Measurements from ENCODE around the gene RPS16. TPM values are rescaled to one million over a fixed set of nuclear protein-coding genes. Genes with fewer than 3 reads are reported as not detected.

Gene RPS16
- total and polyA plus RNA-seq, 7 experiments from 2014 or later = 2,281 to 4,335 (median 3,122) TPM

DNA sequence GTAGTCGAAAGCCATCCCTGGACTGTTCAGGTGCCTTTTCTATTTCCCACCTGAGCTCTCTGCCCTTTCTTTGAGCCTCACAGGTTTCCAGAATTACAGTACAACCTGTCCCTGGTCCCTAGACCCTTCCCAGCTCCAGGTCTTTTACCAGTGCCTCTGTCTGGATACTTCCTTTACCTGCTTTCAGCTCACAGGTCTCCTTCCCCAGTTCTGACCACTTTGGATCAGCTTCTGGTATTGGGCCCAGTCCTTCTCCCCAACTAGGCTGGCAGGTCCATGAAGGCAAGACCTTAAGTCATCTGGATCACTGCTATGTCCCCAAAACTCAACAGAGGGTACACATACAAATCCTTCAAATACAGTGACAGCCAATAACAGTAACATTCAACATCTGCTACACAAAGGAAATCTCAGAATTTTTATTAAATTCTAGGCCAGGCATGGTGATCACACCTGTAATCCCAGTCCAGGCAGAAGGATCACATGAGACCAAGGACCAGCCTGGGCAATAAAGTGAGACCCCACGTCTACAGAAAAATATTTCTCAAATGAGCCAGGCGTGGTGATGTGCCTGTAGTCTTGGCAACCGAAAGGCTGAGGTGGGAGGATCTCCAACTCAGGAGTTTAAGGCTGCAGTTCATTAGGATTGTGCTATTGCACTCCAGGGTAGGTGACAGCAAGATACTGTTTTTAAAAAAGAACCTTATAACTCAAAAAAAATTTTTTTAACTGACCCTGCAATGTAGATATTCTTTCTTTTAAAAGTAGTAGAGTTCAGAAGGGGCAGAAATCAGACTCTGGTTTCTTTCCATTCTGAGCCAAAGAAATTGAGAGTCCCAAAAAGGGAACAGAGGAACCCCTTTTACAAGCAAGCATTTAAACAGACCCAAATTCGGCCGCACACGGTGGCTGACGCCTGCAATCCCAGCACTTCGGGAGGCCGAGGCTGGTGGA, 1.3 kb downstream of the RPS16 start:
- H3K9me3 ChIP-seq (ENCODE audit: control insufficient read depth in 2 of 3, low read length in 3 of 3) = no peaks in the 10 kb centered on the region
- Mint-ChIP-seq H3K4me1 (peaks cover 20 to 52% (median 38%) of the 10 kb centered on the region in 7 donors), H3K4me3 (peak overlapping the region; percentile 92 to 100 (median 98)), H3K27ac (peak overlapping the region in 8 of 9 donors; percentile 70 to 100 (median 98)), H3K9me3 (peaks cover 0 to 11% (median 0%) of the 10 kb centered on the region in 11 donors), H3K27me3 (peaks cover 0 to 5% (median 0%) of the 10 kb centered on the region in 5 donors), H3K36me3 (peaks cover 5 to 30% (median 20%) of the 10 kb centered on the region in 5 donors)
- peak overlapping the region; percentile 98 for H3K4me3 ChIP-seq (ENCODE audit: low read length)
- no peak for ATAC-seq
- DNase-seq = no peak
- peaks cover 0 to 33% (median 11%) of the 10 kb centered on the region in 3 experiments for H3K36me3 ChIP-seq (ENCODE audit: control insufficient read depth in 2 of 3, insufficient read depth in 3 of 3, low read length in 3 of 3)
- ChIA-PET POLR2A (interaction anchor here (0.6 to 4.7 kb wide), 17 partner anchors 10 to 1665 kb away, joined by 3 to 115 read pairs (median 9); partner anchors contain the start of genes DYRK1B, MED29, PAF1 and PLEKHG2), CTCF (interaction anchor here (1.1 to 1.9 kb wide), 3 partner anchors 23 to 92 kb away, joined by 3 to 9 read pairs (median 6); partner anchors contain the start of genes PLEKHG2 and SAMD4B)
- peak overlapping the region; percentile 97 for H3K27ac ChIP-seq (ENCODE audit: low read depth, low read length)
- intact Hi-C loops (cut with micrococcal nuclease) = loop anchor here (5.0 to 10.0 kb wide), 2 partner anchors 408 to 1010 kb away; partner anchors contain the start of gene SERTAD3 (in 1 of the 2)
- no peaks in the 10 kb centered on the region for H3K27me3 ChIP-seq (ENCODE audit: control insufficient read depth in 2 of 2, insufficient read depth in 2 of 2, low read length in 2 of 2)
- peaks cover 27 to 32% of the 10 kb centered on the region in 2 donors for H3K4me1 ChIP-seq (ENCODE audit: control insufficient read depth in 2 of 2, insufficient read depth in 2 of 2, low read length in 2 of 2)

DNA sequence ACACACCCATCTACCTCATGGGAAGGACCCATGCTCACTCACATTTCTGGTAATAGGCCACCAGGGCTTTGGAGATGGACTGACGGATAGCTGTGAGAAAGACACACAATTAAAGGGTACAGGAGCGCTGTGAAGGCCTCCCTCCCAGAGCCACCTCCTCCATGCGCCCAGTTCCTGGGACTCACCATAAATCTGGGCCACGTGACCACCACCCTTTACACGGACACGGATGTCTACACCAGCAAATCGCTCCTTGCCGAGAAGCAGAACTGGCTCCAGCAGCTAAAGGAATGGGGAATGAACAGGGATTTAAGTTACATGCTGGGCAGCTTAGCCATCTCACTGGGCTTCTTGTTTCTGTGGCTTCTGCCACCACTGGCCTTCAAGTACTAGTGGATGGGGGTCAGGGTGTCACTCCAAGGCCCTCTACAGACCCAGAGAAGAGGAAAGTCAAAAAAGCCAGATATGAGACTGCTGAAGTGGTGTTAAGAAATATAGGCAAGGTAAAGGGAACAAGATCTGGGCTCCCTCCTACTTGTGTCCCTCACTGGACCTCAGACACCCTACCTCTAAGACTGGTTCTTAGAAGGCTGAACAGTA, 2.2 kb downstream of the RPS16 start:
- peaks cover 27 to 32% of the 10 kb centered on the region in 2 donors for H3K4me1 ChIP-seq (ENCODE audit: control insufficient read depth in 2 of 2, insufficient read depth in 2 of 2, low read length in 2 of 2)
- intact Hi-C loops (cut with micrococcal nuclease) = loop anchor here in 1 of 2 donors (10.0 kb wide), 1 partner anchor 1011 kb away; the partner anchor contains the start of gene SERTAD3
- POLR2A ChIA-PET = interaction anchor here (0.6 to 4.7 kb wide), 10 partner anchors 13 to 1794 kb away, joined by 3 to 115 read pairs (median 4); partner anchors contain the start of genes MED29, PAF1, SUPT5H and ZFP36
- no peak for DNase-seq
- H3K27me3 Mint-ChIP-seq = peaks cover 0 to 5% (median 0%) of the 10 kb centered on the region in 5 donors
- H3K4me3 ChIP-seq (ENCODE audit: low read length) = no peak overlapping the region
- CTCF ChIA-PET = interaction anchor here (1.8 kb wide), 1 partner anchor 21 kb away, joined by 7 read pairs; the partner anchor contains the start of gene PLEKHG2
- peaks cover 0 to 11% (median 0%) of the 10 kb centered on the region in 11 donors for H3K9me3 Mint-ChIP-seq
- H3K27ac ChIP-seq (ENCODE audit: low read depth, low read length) = peak overlapping the region; percentile 97
- ATAC-seq = no peak
- H3K4me3 Mint-ChIP-seq = peak overlapping the region; percentile 27 to 100 (median 96)
- H3K36me3 Mint-ChIP-seq = peaks cover 5 to 30% (median 20%) of the 10 kb centered on the region in 5 donors
- no peaks in the 10 kb centered on the region for H3K9me3 ChIP-seq (ENCODE audit: control insufficient read depth in 2 of 3, low read length in 3 of 3)
- peaks cover 20 to 52% (median 38%) of the 10 kb centered on the region in 7 donors for H3K4me1 Mint-ChIP-seq
- H3K27me3 ChIP-seq (ENCODE audit: control insufficient read depth in 2 of 2, insufficient read depth in 2 of 2, low read length in 2 of 2) = no peaks in the 10 kb centered on the region
- H3K36me3 ChIP-seq (ENCODE audit: control insufficient read depth in 2 of 3, insufficient read depth in 3 of 3, low read length in 3 of 3) = peaks cover 0 to 33% (median 11%) of the 10 kb centered on the region in 3 experiments
- peak overlapping the region in 7 of 9 donors; percentile 52 to 100 (median 97) for H3K27ac Mint-ChIP-seq

GRCh38 chr19:39432677-39433025, 3.1 kb downstream of the RPS16 start:
- Mint-ChIP-seq H3K4me1 (peaks cover 20 to 52% (median 38%) of the 10 kb centered on the region in 7 donors), H3K27ac (peak overlapping the region in 3 of 9 donors; percentile 12 to 77 (median 70)), H3K36me3 (peaks cover 5 to 30% (median 20%) of the 10 kb centered on the region in 5 donors), H3K9me3 (peaks cover 0 to 11% (median 0%) of the 10 kb centered on the region in 11 donors), H3K4me3 (peak overlapping the region in 6 of 10 donors; percentile 14 to 55 (median 24)), H3K27me3 (peaks cover 0 to 5% (median 0%) of the 10 kb centered on the region in 5 donors)
- Histone ChIP-seq H3K4me3 (ENCODE audit: low read length) (no peak overlapping the region), H3K4me1 (ENCODE audit: control insufficient read depth in 2 of 2, insufficient read depth in 2 of 2, low read length in 2 of 2) (peaks cover 27 to 32% of the 10 kb centered on the region in 2 donors), H3K36me3 (ENCODE audit: control insufficient read depth in 2 of 3, insufficient read depth in 3 of 3, low read length in 3 of 3) (peaks cover 0 to 33% (median 11%) of the 10 kb centered on the region in 3 experiments), H3K27me3 (ENCODE audit: control insufficient read depth in 2 of 2, insufficient read depth in 2 of 2, low read length in 2 of 2) (no peaks in the 10 kb centered on the region), H3K9me3 (ENCODE audit: control insufficient read depth in 2 of 3, low read length in 3 of 3) (no peaks in the 10 kb centered on the region), H3K27ac (ENCODE audit: low read depth, low read length) (no peak overlapping the region)
- intact Hi-C loops (cut with micrococcal nuclease) = loop anchor here in 1 of 2 donors (10.0 kb wide), 1 partner anchor 1012 kb away; the partner anchor contains the start of gene SERTAD3
- CTCF ChIA-PET = interaction anchor here (0.7 to 1.8 kb wide), 3 partner anchors 18 to 1886 kb away, joined by 4 to 7 read pairs (median 5); partner anchors contain the start of gene PLEKHG2
- DNase-seq = no peak
- POLR2A ChIA-PET = interaction anchor here (1.0 to 4.7 kb wide), 5 partner anchors 14 to 41 kb away, joined by 4 to 115 read pairs (median 6); partner anchors contain the start of genes MED29, PAF1 and SUPT5H
- ATAC-seq = no peak

GRCh38 chr19:39430675-39431593, 4.8 kb downstream of the RPS16 start:
- Mint-ChIP-seq H3K9me3 (peaks cover 0 to 8% (median 0%) of the 10 kb centered on the region in 11 donors), H3K36me3 (peaks cover 5 to 30% (median 20%) of the 10 kb centered on the region in 5 donors), H3K4me1 (peaks cover 12 to 40% (median 30%) of the 10 kb centered on the region in 7 donors), H3K27ac (peak overlapping the region in 1 of 9 donors; percentile 90), H3K27me3 (peaks cover 0 to 3% (median 0%) of the 10 kb centered on the region in 5 donors), H3K4me3 (peak overlapping the region in 1 of 10 donors; percentile 67)
- H3K4me3 ChIP-seq (ENCODE audit: low read length) = no peak overlapping the region
- no peak overlapping the region for H3K27ac ChIP-seq (ENCODE audit: low read depth, low read length)
- intact Hi-C loops (cut with micrococcal nuclease) = loop anchor here in 1 of 2 donors (1.0 to 10.0 kb wide), 2 partner anchors 19 to 1014 kb away; partner anchors contain the start of genes PLEKHG2 and SERTAD3
- peaks cover 0 to 36% (median 11%) of the 10 kb centered on the region in 3 experiments for H3K36me3 ChIP-seq (ENCODE audit: control insufficient read depth in 2 of 3, insufficient read depth in 3 of 3, low read length in 3 of 3)
- H3K4me1 ChIP-seq (ENCODE audit: control insufficient read depth in 2 of 2, insufficient read depth in 2 of 2, low read length in 2 of 2) = peaks cover 19 to 25% of the 10 kb centered on the region in 2 donors
- H3K9me3 ChIP-seq (ENCODE audit: control insufficient read depth in 2 of 3, low read length in 3 of 3) = no peaks in the 10 kb centered on the region
- peak; percentile 74 for ATAC-seq
- H3K27me3 ChIP-seq (ENCODE audit: control insufficient read depth in 2 of 2, insufficient read depth in 2 of 2, low read length in 2 of 2) = no peaks in the 10 kb centered on the region
- DNase-seq = peak in 1 of 9 donors; percentile 69
- POLR2A ChIA-PET = interaction anchor here (0.9 to 2.0 kb wide), 2 partner anchors 11 to 40 kb away, joined by 4 to 6 read pairs; partner anchors contain the start of genes MED29 and PAF1
- CTCF ChIA-PET = no interaction called here

DNA sequence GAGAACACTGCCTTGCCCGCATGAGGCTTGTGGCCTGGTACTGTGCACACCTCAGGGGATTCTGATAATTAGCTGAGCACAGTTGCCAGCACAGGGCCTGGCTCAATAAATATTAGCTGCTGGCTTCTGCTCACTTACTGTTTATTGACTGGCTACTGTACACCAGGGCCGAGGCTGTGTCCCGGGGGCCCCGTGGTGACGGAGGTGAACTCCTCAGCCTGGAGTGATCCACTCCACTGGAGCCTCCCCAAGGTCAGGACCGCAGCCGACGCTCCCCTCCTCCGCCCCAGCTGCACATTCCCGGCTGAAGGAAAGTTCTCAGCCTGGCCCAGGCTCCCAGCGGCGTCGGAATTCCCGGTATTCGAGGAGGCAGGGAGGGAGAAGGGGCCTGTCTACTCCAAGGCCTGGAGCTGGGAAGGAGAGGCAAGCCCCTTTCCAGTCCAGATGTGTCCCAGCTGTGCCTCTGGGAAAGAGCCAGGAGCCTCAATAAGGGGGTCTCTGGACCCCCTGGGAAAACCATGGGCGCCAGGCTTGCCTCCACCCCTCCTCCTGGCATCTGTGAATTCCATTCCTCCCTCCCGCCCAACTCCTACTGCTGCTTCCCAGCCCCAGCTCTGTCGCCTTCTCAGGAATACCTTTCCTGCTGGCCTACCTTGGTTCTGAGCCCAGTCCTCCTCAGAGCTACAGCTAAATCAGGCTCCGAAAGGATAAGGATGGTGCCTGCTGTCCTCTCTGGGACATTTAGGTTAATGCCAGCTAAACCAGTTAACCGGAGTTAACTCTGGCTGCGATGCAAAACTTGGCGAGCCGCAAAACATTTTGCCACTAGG, 7.3 kb downstream of the RPS16 start:
- Histone ChIP-seq H3K4me1 (ENCODE audit: control insufficient read depth in 2 of 2, insufficient read depth in 2 of 2, low read length in 2 of 2) (peaks cover 3 to 9% of the 10 kb centered on the region in 2 donors), H3K4me3 (ENCODE audit: low read length) (no peak overlapping the region), H3K27ac (ENCODE audit: low read depth, low read length) (no peak overlapping the region), H3K36me3 (ENCODE audit: control insufficient read depth in 2 of 3, insufficient read depth in 3 of 3, low read length in 3 of 3) (peaks cover 0 to 43% (median 4%) of the 10 kb centered on the region in 3 experiments), H3K9me3 (ENCODE audit: control insufficient read depth in 2 of 3, low read length in 3 of 3) (no peaks in the 10 kb centered on the region), H3K27me3 (ENCODE audit: control insufficient read depth in 2 of 2, insufficient read depth in 2 of 2, low read length in 2 of 2) (no peaks in the 10 kb centered on the region)
- CTCF ChIA-PET = interaction anchor here (1.1 kb wide), 1 partner anchor 46 kb away, joined by 4 read pairs; no protein-coding TSS in a partner anchor
- peaks cover 0 to 23% (median 10%) of the 10 kb centered on the region in 7 donors for H3K4me1 Mint-ChIP-seq
- H3K27ac Mint-ChIP-seq = peak overlapping the region in 2 of 9 donors; percentile 17 to 59
- no peak overlapping the region for H3K4me3 Mint-ChIP-seq
- ATAC-seq (no peak), DNase-seq (no peak)
- no peaks in the 10 kb centered on the region for H3K27me3 Mint-ChIP-seq
- POLR2A ChIA-PET = interaction anchor here (0.7 to 6.9 kb wide), 4 partner anchors 7 to 22 kb away, joined by 4 to 46 read pairs (median 6); partner anchors contain the start of genes PLEKHG2, RPS16 and ZFP36
- H3K9me3 Mint-ChIP-seq = peaks cover 0 to 1% (median 0%) of the 10 kb centered on the region in 11 donors
- intact Hi-C loops (cut with micrococcal nuclease) = no loop called here
- peaks cover 0 to 21% (median 12%) of the 10 kb centered on the region in 5 donors for H3K36me3 Mint-ChIP-seq
